Measurements from ENCODE around the gene RPL10. TPM values are rescaled to one million over a fixed set of nuclear protein-coding genes. Genes with fewer than 3 reads are reported as not detected.
A peak's percentile ranks its signal among the peaks of the same experiment; 100 is the strongest.

Gene RPL10
- total and polyA plus RNA-seq, 4 donors, result 2,479 to 4,258 (median 3,622) TPM

DNA sequence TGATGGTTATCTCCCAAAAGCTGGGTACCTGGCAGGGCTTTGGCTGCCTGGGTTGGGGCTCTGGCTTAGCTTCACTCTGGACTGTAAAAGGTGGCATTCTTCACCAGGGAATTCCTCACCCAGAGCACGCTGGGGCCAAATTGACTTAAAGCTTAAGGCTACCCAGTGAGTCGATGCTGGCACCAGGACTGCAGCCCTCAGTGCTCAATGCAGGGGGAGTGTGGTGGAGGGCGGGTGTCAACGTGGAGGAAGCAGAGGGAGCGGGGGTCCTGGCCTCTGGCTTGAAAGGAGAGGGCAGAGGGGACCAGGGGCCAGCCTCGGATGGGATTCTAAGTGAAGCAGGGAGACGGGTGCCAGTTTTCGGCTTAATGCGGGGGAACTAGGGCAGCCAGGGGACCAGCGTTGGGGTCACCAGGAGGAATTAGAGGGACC is 45.3 kb downstream of the RPL10 start:
- Histone ChIP-seq H3K9me3 (ENCODE audit: control insufficient read depth in 4 of 4, insufficient read depth in 3 of 4, low read length in 3 of 4) (no peaks in the 10 kb centered on the region), H3K36me3 (ENCODE audit: control insufficient read depth in 4 of 4, insufficient read depth in 4 of 4, low read length in 4 of 4) (peaks cover 0 to 14% (median 10%) of the 10 kb centered on the region in 4 donors), H3K4me3 (no peak overlapping the region), H3K27ac (ENCODE audit: low read depth in 1 of 2, low read length in 1 of 2) (peak overlapping the region; percentile 64 to 70), H3K27me3 (ENCODE audit: control insufficient read depth in 3 of 3, insufficient read depth in 3 of 3, low read length in 2 of 3) (no peaks in the 10 kb centered on the region), H3K4me1 (ENCODE audit: control insufficient read depth in 5 of 5, insufficient read depth in 5 of 5, low read length in 5 of 5) (peaks cover 0 to 8% (median 0%) of the 10 kb centered on the region in 5 donors), H3K9ac (ENCODE audit: insufficient read depth in 1 of 2, low read length in 2 of 2) (no peak overlapping the region)
- TF ChIP-seq, protein P1, sequence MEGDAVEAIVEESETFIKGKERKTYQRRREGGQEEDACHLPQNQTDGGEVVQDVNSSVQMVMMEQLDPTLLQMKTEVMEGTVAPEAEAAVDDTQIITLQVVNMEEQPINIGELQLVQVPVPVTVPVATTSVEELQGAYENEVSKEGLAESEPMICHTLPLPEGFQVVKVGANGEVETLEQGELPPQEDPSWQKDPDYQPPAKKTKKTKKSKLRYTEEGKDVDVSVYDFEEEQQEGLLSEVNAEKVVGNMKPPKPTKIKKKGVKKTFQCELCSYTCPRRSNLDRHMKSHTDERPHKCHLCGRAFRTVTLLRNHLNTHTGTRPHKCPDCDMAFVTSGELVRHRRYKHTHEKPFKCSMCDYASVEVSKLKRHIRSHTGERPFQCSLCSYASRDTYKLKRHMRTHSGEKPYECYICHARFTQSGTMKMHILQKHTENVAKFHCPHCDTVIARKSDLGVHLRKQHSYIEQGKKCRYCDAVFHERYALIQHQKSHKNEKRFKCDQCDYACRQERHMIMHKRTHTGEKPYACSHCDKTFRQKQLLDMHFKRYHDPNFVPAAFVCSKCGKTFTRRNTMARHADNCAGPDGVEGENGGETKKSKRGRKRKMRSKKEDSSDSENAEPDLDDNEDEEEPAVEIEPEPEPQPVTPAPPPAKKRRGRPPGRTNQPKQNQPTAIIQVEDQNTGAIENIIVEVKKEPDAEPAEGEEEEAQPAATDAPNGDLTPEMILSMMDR (IDR thresholded peaks at IDR 0.05; ENCODE audit: control extremely low read depth, extremely low read depth), result no peak
- DNase-seq (no peak), ATAC-seq (ENCODE audit: insufficient read depth, low FRiP score) (no peak)
- WGBS, 2 donors, result 17 to 43% methylated on average over 7 to 10 of the region's 10 CpGs

DNA sequence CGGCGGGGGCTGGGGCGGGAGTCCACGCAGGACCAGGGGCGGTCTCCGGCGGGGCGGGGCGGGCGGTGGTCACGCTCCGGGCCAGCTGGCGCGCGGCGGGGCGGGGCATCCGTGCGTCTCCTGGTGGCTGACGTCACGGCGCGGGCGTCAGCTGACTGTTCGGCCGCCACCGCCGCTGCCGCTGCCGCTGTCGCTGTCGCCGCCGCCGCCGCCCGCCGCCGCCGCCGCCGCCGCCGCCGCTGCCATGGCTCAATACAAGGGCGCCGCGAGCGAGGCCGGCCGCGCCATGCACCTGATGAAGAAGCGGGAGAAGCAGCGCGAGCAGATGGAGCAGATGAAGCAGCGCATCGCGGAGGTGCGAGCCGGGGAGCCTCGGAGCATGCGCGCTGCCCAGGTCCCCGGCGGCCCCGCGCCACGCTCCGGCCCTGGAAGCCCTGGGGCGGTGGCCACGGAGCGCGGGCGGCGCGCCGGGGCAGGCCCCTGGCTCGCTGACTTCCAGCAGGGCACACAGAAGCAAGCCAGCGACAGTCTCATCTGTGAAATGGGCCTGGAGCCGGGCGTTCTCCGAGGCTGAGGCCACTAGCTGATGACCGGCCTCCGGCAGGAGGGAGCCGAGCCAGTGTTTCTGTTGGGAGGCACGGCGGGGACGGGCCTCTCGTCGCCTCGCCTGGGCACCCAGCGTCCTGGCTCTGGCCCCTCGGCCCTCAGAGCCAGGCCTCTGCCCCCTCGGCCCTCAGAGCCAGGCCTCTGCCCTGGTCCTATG is 46.0 kb downstream of the RPL10 start, which contains the start of gene FAM50A:
Gene FAM50A, plus strand, starts transcription at position 150 of the 763 bp plus-strand sequence. Its CDS starts 95 bp downstream, at position 245.
- H3K4me1 ChIP-seq (ENCODE audit: control insufficient read depth in 5 of 5, insufficient read depth in 5 of 5, low read length in 5 of 5), result peaks cover 0 to 8% (median 0%) of the 10 kb centered on the region in 5 donors
- H3K9ac ChIP-seq (ENCODE audit: insufficient read depth in 1 of 2, low read length in 2 of 2), result no peak within 1 kb of the TSS
- peaks cover 0 to 19% (median 5%) of the 10 kb centered on the region in 4 donors for H3K36me3 ChIP-seq (ENCODE audit: control insufficient read depth in 4 of 4, insufficient read depth in 4 of 4, low read length in 4 of 4)
- H3K4me3 ChIP-seq, result peak within 1 kb of the TSS; percentile 61
- peak within 1 kb of the TSS; percentile 75 to 82 for H3K27ac ChIP-seq (ENCODE audit: low read depth in 1 of 2, low read length in 1 of 2)
- peak; percentile 65 to 73 (median 72) for DNase-seq
- TF ChIP-seq, protein P1 (IDR thresholded peaks at IDR 0.05; ENCODE audit: control extremely low read depth, extremely low read depth), result no peak
- ATAC-seq (ENCODE audit: insufficient read depth, low FRiP score), result peak; percentile 70
- no peaks in the 10 kb centered on the region for H3K27me3 ChIP-seq (ENCODE audit: control insufficient read depth in 3 of 3, insufficient read depth in 3 of 3, low read length in 2 of 3)
- WGBS, 2 donors, result 10 to 31% methylated on average over 2 to 94 of the region's 94 CpGs
- no peaks in the 10 kb centered on the region for H3K9me3 ChIP-seq (ENCODE audit: control insufficient read depth in 4 of 4, insufficient read depth in 3 of 4, low read length in 3 of 4)

DNA sequence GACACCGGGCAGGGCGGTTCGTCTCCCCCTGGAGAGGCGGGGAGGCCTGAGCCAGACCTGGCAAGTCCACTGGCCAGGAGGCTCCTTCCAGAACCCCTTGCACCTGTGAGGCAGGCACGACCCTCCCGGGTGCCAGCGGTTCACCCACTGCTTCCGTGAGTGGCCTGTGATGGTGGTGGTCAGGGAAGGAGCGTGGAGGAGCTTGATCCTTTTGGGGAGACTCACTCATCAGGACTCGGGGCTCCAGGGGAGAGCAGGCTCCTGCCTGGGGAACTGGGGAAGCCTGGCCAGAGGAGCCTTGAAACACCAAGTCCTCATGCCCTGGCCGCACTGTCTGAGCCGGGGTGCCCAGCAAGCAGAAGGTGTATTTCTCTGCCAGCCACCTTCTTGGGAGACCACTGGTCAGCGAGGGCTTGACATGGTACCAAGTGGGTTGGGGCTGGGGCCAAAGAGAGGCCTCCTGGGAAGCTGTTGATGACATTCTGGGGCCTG is 46.6 kb downstream of the RPL10 start:
- H3K4me1 ChIP-seq (ENCODE audit: control insufficient read depth in 5 of 5, insufficient read depth in 5 of 5, low read length in 5 of 5), result peaks cover 0 to 8% (median 0%) of the 10 kb centered on the region in 5 donors
- no peaks in the 10 kb centered on the region for H3K9me3 ChIP-seq (ENCODE audit: control insufficient read depth in 4 of 4, insufficient read depth in 3 of 4, low read length in 3 of 4)
- WGBS, 2 donors, result 70 to 77% methylated on average over 9 to 13 of the region's 13 CpGs
- no peak for ATAC-seq (ENCODE audit: insufficient read depth, low FRiP score)
- no peaks in the 10 kb centered on the region for H3K27me3 ChIP-seq (ENCODE audit: control insufficient read depth in 3 of 3, insufficient read depth in 3 of 3, low read length in 2 of 3)
- no peak for DNase-seq
- TF ChIP-seq, protein P1 (IDR thresholded peaks at IDR 0.05; ENCODE audit: control extremely low read depth, extremely low read depth), result no peak
- H3K4me3 ChIP-seq, result peak overlapping the region; percentile 61
- H3K36me3 ChIP-seq (ENCODE audit: control insufficient read depth in 4 of 4, insufficient read depth in 4 of 4, low read length in 4 of 4), result peaks cover 0 to 23% (median 5%) of the 10 kb centered on the region in 4 donors
- H3K9ac ChIP-seq (ENCODE audit: insufficient read depth in 1 of 2, low read length in 2 of 2), result no peak overlapping the region
- H3K27ac ChIP-seq (ENCODE audit: low read depth in 1 of 2, low read length in 1 of 2), result peak overlapping the region; percentile 75 to 82

Data from lung (tissue), 12 donors.